OCI-M2 (cell line): ENCODE results near the gene VSX2.

ENCODE experiments used
- DNase-seq: peaks from one replicate; lab custom pipeline; 2025; ENCODE audit not compliant: unreplicated experiment; lab: John Stamatoyannopoulos, UW

VSX2 gene

GRCh38 chr14:74301594-74302151 is 62.4 kb downstream of the VSX2 start:
- no peak for DNase-seq

- no peak for DNase-seq
Measured at GRCh38 chr14:74302152-74302628, 62.9 kb downstream of the VSX2 start.

GRCh38 chr14:74302634-74303569 is 63.7 kb downstream of the VSX2 start, which contains the start of gene ABCD4:
Gene ABCD4 (minus strand): TSS chr14:74302934. CDS start chr14:74302912, 22 bp downstream.
- peak; percentile 82 for DNase-seq

DNA sequence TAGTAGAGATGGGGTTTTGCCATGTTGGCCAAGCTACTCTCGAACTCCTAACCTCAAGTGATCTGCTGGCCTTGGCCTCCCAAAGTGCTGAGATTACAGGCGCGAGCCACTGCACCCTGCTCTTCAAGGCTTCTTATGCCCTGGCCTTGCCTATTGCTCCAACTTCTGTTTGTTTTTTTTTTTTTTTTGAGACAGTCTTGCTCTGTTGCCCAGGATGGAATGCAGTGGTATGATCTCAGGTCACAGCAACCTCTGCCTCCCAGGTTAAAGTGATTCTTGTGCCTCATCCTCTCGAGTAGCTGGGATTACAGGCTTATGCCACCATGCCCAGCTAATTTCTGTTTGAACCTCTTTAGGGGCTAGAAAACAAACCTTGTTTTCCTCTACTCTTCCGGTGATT is 69.4 kb downstream of the VSX2 start:
- DNase-seq: no peak

DNA sequence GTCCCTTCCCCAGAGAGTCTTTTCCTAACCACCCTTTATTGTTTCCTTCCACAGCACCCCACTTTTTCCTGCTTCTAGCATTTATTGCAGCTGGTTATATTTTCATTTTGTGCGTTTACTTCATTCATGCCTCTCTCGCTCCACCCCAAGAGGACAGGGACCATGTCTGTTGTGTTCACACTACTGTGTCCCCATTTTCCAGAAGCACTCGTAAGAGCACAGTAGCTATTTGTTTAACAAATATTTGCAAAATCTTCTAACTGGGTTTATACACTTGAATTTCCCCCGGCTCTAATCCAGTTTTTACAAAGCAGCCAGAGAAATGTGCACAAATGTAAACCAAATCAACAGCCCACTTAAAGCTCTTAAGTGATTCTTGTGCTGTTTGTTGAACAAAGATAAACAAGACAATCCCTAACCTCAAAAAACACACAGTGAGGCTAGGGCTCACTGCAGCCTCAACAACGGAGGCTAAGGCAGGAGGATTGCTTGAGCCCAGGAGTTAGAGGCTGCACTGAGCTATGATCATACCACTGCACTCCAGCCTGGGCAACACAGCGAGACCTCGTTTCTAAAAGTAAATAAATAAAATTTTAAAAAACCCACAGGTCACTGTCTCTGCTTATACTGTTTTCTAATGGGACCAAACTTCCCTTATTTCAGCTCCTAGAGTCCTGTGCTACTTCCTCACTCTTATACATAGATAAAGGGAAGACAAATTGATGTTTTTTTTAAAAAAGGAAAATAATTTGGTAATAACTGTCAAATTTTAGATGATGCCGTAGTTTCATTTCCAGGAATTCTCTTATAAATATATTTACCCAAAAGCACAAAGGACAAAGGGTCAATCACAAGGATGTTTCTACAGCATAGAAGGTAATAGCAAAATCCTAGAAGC is 70.1 kb downstream of the VSX2 start:
- no peak for DNase-seq

- DNase-seq: no peak
Measured at GRCh38 chr14:74312161-74312560, 72.9 kb downstream of the VSX2 start.
